Adrenal gland (tissue), 5 donors: ENCODE results near the gene TROAP.

Experiments
- POLR2A ChIP-seq, 2 donors: fragments of 450-650 bp; IDR thresholded peaks; one replicate each; pipeline ENCODE4 v1.6.1; 2017; ENCODE audit warnings: antibody characterized with exemption in 2 of 2, mild to moderate bottlenecking in 2 of 2, moderate library complexity in 1 of 2
- TF ChIP-seq, protein P1 (sequence below), 6 experiments: fragments of 450-650 bp in 4 of 6; fragments of 200-600 bp in 2 of 6; sonication (generic) in 1 of 6; IDR thresholded peaks; 1 replicate in 5 of 6; 2 replicates in 1 of 6; pipeline versions ENCODE4 v1.5.1 to v1.8.0; 2016 to 2021; ENCODE audit warnings: antibody characterized with exemption in 6 of 6, mild to moderate bottlenecking in 2 of 6, moderate library complexity in 1 of 6
- donor health status: DM: no; HTN: no; CAD: no.

DNA sequence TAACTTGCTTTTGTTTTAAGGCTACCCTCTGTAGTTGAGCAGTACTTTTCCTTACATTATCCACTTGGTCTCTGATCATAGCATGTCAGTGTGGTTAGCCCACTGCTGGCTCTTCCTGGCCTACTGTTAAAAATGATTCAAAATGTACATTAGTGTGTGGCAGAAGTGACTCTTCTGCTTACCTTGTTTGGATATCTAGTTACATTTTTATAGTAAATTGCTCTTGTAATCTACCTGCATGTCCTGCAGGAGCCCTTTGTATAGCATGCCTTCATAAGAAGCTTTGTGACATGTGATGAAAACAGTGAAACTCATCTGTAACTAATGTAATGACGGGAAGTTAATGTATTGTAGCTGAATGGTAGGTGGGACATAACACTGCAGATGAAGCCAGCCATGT lies 52.4 kb downstream of the TROAP start:
- no peak for TF ChIP-seq POLR2A (IDR thresholded peaks at IDR 0.05)
- TF ChIP-seq, protein P1, sequence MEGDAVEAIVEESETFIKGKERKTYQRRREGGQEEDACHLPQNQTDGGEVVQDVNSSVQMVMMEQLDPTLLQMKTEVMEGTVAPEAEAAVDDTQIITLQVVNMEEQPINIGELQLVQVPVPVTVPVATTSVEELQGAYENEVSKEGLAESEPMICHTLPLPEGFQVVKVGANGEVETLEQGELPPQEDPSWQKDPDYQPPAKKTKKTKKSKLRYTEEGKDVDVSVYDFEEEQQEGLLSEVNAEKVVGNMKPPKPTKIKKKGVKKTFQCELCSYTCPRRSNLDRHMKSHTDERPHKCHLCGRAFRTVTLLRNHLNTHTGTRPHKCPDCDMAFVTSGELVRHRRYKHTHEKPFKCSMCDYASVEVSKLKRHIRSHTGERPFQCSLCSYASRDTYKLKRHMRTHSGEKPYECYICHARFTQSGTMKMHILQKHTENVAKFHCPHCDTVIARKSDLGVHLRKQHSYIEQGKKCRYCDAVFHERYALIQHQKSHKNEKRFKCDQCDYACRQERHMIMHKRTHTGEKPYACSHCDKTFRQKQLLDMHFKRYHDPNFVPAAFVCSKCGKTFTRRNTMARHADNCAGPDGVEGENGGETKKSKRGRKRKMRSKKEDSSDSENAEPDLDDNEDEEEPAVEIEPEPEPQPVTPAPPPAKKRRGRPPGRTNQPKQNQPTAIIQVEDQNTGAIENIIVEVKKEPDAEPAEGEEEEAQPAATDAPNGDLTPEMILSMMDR (IDR thresholded peaks at IDR 0.05), result no peak
